Stimulated activated CD8-positive, alpha-beta memory T cell treated with anti-CD3 and anti-CD28 coated beads, Interleukin-7, amount 100 ng/mL, for 24 hours (primary cell): ENCODE data around the gene SPNS3.

ENCODE experiments used
- DNase-seq: peaks from one replicate; pipeline ENCODE4 v3.0.0-alpha.2; 2020; ENCODE audit warnings: low read depth

SPNS3 gene

DNA sequence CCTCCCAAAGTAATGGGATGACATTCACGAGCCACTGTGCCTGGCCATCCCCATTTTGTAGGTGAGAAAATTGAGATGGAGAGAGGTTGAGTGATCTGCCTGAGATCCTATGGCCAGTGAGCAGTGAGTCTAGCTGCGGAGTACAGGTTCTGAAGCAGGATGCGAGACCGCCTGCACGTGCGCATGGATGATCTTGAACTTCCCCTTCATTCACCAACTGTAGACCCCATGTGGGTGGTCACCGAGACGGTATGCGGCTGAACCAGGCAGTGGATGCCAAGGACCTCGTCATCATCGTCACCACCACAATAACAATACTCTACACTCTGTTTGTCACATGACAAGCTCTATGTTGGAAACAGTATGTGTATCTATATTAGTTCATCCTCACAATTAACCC lies 6.2 kb upstream of the SPNS3 start:
- no peak for DNase-seq

DNA sequence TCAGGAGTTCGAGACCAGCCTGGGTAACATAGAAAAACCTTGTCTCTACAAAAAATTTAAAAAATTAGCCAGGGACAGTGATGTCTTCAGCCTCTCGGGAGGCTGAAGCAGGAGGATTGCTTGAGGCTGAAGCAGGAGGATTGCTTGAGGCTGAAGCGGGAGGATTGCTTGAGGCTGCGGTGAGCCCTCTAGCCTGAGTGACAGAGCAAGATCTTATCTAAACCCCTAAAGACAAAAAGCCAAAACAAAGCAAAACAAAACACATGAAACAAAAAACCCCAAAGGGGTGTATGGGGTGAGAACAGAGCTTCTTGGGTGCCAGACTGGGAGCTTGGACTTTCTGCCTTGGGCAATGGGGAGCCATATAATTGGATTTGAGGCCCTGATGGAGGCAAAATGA lies 2.6 kb downstream of the SPNS3 start:
- no peak for DNase-seq

DNA sequence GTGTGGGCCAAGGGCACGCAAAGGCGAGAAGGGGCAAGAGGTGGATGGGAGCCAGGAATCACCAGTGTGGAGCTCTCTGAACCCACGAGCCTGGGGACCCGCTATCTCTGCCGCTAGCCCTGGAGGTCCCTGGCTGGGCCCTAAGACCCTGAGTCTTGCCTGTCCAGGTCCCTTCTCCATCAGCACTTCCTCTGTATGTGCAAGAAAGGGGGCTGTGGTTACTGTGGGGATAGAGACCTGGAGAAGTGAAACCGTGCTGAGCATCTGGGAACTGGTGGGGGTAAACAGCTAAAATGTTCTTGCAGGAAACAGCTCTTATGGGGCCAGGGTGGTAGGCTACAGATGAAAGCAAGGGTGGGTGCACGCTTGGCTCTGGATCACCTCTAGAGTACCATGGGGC lies 3.1 kb downstream of the SPNS3 start:
- no peak for DNase-seq

DNA sequence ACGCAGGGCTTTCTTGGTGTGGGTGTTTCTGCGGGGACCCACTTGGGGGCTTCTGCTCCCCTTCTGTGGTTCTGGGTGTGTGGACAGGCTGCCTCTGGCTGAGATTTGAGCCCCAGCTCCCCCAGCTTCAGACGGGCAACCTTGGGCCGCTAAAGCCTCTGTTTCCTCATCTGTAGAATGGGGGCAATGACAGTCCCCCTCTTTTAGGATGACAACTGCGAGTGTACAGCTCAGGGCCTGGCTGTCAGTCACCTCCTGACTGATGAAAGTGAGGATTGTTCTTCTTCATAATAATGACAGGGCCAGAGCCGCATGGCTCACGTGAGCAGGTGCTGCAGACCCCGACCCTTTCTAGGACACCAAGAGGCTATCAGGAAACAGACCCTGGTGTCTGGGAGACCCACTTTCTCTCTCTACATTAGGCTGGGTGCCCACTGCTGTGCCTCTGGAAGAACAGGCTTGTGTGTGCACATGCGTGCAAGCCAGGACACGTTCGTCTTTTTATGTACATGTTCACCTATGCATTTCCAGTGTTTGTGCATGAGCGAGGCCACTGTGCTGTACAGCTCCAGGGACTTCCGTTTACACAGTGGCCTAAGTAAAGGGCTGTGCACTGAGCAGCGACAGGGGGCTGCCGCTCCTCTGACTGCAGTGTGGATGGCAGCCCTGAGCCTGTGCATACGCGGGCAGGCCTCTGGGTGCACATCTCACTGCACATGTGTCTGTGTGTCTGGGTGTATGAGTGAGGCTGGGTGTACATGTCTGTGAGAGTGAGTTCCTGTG lies 4.6 kb downstream of the SPNS3 start:
- DNase-seq: no peak

DNA sequence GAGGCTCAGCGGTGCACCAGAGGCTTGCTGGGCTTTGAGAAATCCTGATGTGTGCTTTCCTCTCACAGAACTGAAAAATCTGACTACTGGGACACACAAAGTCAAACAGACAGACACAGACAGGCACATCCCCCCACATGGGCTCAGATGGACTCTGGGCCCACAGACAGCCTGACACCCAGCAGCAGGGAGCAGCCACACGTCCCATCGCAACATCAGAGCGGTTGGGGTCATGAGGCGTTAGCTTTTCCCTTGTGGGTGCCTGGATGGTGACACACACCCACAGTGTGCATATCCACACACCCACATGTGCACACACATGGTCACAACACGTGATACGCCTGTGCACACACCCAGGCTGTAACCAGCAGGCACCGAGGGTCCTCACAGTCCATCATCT lies 6.3 kb downstream of the SPNS3 start:
- no peak for DNase-seq

DNA sequence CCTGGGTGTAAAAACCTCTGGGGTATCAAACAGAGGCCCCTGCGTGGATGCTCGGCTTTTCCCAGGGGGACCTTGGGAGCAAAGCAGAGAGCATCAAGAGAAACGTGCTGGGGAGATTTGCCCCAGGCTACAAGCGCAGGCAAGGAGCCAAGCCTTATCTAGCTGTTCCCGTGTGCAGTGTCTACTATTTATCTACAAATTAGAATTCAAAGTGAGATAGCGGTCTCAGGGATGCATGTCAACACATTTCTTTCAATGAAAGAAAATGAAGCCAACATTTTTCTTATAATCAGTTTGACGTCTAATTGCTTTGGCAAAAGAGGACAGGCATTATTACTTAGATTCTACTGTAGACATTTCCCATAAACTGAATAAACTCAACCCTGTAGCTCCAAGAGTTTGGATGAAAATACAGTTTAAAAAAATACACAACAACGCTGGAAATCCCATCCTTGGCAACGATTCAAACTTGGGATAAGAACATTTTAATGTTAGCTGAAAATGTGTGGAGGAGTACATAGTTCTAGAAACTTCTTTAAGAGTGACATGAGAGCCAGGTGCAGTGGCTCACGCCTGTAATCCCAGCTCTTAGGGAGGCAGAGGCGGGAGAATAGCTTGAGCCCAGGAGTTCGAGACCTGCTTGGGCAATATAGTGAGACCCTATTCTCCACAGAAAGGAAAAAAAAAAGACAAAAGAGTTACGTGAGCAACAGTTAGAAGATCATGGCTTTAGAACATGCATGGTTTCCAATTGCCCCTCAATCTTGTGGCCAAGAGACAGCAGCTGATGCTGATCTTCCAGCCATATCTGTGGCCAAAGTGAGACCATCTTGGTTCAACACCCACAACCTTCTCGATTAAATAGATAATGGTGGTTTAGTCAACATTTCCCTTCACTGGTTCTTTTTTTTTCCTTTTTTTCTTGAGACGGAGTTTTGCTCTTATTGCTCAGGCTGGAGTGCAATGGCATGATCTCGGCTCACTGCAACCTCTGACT lies 7.2 kb downstream of the SPNS3 start:
- DNase-seq: no peak

DNA sequence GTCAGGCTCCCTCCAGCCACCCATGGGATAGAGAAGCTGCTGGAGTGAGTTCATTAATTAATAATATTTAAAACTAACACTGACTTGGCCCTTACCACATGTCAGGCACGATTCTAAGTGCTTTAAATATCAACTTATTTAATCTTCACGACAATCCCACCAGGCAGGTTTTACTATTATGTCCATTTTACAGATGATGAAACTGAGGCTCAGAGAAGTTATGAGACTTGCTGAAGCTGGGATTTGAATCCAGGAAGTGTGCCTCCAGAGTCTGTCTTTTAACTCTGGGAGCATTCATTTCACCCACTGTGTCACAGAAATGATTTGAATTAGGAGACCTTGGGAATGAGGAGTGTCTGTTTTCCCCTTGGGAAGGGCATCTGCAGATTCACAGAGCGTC lies 8.8 kb downstream of the SPNS3 start:
- no peak for DNase-seq

DNA sequence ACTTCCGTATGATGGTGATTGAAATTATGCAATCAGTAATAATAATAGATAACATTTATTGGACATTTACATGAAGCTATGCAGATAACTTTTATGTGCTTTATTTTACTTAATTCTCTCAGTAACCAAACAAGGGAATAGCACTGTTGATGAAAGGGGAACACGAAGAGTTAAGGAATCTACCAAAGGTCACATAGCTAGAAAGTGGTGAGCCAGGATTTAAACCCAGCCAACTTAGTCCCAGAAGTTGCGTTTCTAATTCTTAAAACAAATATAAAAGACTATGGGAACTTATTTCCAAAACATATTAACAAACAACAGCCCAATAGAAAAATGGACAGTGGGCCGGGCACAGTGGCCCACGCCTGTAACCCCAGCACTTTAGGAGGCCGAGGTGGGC lies 9.7 kb downstream of the SPNS3 start:
- no peak for DNase-seq

DNA sequence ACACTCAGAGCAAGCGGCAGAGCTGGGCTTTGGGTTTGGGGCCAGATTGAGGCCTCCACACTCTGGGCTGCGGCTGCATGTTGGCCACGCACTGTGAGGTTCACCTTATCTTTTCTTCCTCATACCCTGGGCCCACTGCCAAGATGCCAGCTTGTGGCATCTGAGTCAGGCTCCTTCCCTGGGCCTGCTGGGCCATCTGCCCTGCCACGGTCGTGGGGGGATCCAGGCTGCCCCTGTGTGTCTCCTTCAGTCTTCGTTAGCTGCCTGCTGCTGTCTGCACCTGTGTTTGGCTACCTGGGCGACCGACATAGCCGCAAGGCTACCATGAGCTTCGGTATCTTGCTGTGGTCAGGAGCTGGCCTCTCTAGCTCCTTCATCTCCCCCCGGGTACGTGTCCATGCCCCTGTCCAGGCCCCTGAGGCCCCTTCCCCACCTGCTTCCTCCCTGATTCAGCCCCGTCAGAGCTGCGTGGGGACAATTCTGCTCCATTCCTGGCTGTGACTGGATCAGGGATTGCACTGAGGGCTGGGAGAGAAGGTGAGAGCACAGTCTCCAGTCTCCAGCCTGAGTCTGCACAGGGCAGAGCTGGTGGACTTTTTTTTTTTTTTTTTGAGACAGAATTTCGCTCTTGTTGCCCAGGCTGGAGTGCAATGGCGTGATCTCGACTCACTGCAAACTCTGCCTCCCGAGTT lies 11.2 kb downstream of the SPNS3 start:
- DNase-seq: no peak

DNA sequence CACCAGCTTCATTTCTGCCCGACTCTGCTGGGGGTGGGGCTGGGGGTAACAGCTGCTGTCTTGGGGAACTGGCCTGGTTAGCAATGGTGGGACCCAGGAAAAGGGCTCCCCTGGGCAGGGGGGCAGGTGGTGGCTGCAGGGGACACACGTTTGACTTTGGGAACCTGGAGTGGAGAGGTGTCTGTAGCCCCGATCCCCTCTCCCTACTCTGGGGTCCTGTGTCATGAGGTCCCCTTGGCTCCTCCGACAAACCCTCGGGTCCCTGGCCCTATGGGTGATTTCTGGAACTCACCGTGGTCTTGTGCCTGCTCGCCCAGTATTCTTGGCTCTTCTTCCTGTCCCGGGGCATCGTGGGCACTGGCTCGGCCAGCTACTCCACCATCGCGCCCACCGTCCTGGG lies 12.0 kb downstream of the SPNS3 start:
- DNase-seq: no peak

DNA sequence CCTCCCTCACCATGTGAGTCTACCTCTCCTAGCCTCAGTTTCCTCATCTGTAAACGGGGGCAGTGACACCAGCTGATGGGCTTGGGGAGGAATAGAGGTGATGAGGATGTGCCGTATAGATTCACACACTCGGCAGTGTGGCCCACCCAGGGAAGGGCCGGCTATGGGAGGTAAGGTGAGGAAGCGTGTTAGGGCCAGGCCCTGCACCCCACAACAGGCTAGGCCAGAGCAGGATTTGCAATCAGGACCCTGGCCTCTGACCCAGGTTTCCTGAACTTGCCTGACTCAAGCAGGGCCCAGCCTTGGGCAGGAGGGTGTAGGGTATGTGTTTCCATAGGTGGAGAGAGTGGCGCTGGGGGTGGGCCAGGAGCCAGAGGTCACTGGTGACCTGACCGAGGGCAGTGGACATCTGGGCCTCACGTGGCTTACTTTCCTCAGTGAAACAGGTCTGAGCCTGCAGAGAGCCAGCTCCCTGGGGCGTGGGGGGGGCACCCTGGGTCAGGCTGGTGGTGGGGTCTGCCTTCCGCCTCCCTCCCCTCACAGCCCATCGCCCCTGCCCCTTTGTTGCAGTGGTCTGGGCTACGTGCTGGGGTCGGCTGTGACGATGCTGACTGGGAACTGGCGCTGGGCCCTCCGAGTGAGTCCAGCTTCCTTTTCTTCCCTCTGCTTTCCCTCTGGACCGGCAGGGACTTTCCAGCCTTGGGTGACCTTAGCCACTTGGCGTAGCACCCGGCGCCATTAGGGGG lies 12.8 kb downstream of the SPNS3 start:
- no peak for DNase-seq

DNA sequence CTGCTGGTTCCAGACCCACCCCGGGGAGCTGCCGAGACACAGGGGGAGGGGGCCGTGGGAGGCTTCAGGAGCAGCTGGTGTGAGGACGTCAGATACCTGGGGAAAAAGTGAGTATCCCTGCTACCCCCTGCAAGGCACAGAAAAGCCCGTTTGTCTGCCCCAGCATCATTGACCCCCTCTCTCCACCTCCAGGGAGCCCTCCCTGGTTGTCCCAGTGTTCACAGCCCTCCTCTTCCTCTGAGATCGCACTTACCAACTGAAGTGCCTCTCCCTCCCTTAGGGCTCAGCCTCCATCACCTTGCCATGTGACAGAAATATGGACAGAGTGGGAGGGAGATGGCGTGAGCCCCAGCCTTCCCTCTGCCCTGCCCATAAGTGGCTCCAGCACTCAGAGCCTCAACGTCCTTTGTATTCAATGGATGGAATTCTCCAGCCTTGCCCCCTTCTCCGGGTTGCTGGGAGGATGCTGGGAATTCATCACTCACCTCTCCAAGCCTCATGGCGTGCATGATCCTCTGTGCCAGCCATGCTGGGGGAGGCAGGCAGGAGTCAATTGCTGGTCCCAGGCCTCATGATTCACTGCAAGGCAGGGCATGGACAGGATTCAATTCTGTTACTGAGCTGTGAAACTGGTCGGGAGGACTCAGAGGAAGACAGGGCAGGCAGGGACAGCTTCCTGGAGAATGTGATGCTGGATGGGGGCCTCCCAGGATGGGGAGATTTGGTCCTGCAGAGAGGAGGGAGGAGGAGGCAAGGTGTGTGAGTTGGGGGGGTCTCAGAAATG lies 14.6 kb downstream of the SPNS3 start:
- no peak for DNase-seq

DNA sequence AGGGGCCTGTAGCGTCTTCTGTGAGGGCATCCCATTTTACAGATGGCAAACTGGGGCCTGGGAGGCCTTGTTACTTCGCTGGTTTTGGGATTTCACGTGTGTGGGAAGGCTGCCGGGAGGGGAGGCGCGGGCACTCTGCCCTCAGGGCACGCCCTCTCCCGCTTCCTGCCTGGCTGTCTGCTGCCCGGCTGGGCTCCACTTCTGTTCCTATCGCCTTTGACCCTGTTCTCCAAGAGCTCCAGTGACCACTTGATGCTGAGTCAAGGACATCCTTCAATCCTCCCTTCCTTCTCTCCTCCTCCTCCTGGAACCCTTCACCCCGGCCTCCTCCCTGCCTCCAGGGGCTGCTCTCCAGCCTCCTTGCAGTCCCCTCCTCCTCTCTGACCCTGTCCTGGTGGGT lies 16.0 kb downstream of the SPNS3 start:
- DNase-seq: no peak

DNA sequence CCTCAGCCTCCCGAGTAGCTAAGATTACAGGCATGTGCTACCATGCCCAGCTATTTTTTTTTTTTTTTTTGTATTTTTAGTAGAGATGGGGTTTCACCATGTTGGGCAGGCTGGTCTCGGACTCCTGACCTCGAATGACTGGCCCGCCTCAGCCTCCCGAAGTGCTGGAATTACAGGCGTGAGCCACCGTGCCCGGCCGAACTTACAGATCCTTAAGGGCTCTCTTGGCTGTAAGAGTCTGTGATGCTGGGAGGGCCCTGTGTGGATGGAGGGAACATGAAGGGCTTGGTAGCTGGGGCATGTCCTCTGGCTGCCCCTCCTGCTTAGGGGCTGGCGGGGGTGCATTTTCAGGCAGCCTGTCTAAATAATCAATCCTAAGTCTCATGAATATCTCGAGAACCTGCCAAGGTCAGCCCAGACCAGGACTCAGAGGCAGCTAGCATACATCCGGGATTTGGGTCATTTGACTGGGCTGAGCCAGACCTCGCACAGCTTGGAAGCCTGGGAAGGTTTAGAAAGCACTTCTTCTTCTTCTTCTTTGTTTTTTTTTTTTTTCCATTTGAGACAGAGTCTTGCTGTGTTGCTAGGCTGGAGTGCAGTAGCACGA lies 17.1 kb downstream of the SPNS3 start:
- no peak for DNase-seq

DNA sequence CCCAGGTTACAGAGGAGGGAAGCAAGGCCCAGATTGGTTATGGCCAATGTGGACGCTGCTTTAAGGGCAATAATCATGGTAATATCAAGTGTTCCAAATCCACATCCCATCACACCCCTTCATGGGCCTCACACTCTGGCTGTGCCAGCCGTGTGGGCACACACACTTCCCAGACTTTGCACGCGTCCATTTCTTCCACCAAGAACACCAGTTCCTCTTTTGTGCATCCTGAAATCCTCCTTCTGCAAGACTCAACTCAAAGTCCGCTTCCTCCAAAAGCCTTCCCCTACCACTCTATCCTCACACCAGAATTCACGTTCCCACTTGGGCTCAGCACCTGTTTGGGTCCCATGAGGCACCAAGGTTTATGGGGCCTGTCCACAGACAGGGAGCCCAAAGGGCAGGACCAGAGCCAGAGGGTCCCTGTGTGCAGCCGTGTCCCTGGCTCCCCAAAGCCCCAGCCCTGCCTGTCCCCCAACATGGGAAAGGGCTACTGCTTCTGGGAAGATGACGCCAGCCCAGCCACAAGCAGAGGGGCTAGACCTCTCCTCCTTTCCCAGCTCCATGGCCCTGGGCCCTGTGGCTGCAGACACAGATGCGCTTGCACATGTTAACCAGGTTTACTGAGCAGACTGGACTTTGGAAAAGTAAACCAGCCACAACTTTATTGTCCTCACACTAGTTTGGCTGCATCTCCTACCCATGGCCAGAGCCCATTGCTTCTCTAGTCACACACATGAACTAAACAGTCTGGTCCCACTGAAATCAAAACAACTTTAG lies 20.3 kb downstream of the SPNS3 start:
- DNase-seq: no peak

DNA sequence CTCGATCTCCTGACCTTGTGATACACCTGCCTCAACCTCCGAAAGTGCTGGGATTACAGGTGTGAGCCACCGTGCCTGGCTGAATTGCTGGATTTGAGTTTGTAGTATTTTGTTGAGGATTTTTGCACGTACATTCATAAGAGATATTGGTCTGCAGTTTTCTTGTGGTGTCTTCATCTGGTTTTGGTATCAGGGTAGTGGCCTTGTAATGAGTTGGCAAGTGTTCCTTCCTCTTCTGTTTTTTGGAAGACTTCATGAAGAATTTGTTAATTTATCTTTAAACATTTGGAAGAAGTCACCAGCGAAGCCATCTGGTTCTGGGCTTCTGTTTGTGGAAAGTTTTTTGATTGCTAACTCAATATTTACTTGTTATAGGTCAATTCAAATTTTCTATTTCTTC lies 26.9 kb downstream of the SPNS3 start:
- no peak for DNase-seq

DNA sequence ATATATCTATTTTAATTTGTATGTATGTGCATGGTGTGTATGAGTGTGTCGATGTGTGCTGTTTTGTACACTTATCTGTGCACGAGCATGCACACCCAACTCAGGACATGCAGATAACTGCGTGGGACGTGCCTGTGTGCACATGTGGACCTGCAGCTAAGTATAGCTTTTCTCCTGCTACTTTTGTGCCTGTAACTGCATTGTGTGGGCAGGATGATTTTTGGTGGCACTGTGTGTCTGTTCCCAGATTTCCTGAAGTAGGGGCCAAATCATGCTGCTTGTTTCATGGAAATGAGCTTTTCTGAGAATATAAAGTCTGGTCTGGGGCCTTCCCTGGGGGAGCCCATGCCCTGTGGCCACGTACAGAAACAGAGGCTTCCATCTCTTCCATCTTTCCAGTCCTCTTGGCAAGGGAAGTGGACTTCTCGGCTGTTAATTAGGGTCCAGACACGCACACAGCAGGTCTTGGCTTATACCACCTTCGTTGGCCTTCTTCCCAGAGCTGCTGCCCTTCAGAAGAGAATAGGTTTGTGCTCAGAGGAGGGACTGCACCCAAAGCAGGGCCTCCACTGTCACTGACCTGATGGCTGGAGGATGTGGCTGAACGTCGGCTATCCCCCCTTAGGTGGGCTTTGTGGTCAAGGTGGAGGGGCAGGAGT lies 30.2 kb downstream of the SPNS3 start:
- DNase-seq: no peak

DNA sequence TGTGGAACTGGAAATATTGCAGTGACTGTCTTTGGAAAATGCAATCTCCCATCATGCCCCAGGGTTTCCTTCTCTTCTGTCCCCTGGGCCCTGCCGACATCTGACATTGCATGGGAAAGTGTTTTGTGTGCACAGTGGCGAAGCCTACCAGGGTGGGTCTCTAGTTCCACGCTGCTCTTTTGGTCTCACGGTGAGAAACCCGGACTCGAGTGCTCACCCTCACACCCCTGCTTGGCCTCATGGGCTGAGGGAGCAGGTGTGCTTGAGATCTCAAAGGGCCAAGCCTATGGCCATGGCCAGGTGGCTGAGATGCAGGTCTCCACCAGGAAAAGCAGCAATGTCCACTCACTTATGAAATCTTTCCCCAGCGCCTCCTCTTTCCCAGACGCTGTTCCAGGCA lies 32.0 kb downstream of the SPNS3 start:
- DNase-seq: no peak

DNA sequence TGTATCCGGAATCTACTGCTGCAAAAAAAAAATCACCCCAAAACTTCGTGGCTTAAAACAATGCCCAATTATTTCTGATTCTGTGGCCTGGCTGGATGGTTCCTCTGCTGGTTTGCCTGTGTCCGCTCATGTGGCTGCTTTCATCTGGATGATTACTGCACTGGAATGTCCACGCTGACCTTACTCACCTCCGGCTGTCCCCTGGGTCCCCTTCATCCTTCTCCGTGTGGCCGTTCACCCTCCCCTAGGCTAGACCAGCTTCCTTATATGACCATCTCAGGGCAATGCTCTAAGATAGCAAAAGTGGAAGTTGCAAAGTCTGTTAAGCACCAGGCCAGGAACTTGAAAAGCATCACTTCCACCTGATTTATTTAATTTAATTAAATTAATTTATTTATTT lies 33.5 kb downstream of the SPNS3 start:
- DNase-seq: no peak
